Stimulated activated memory B cell treated with anti-CD40 and anti-IgM and Interleukin-4, amounts not matched to agents 10 μg/mL and 1 μg/mL and 100 μg/mL, for 72 hours (primary cell): ENCODE data around the gene INPP5D.
"Not testable (repeated sequence)": the region's sequence is repeated elsewhere in the genome, so short reads cannot be mapped to it uniquely, and the experiment has no call there.

Experiments used
- ATAC-seq: fragments of 150-1000 bp; cut with Tn5 transposase; 2 replicates; pipeline ENCODE4 v1.10.0; 2021
- H3K27ac Mint-ChIP-seq: one replicate; pipeline ENCODE4 v1.8.0; 2022; ENCODE audit warnings: mild to moderate bottlenecking, mixed read lengths
- H3K27me3 Mint-ChIP-seq: one replicate; pipeline ENCODE4 v1.8.0; 2022; ENCODE audit warnings: mixed read lengths
- H3K36me3 Mint-ChIP-seq: one replicate; pipeline ENCODE4 v1.8.0; 2022; ENCODE audit warnings: mixed read lengths
- H3K4me1 Mint-ChIP-seq: one replicate; pipeline ENCODE4 v1.8.0; 2022; ENCODE audit warnings: mixed read lengths
- H3K4me3 Mint-ChIP-seq: one replicate; pipeline ENCODE4 v1.8.0; 2022; ENCODE audit warnings: mild to moderate bottlenecking, moderate library complexity, mixed read lengths
- H3K9me3 Mint-ChIP-seq: one replicate; pipeline ENCODE4 v1.8.0; 2022; ENCODE audit warnings: mixed read lengths

The INPP5D gene

DNA sequence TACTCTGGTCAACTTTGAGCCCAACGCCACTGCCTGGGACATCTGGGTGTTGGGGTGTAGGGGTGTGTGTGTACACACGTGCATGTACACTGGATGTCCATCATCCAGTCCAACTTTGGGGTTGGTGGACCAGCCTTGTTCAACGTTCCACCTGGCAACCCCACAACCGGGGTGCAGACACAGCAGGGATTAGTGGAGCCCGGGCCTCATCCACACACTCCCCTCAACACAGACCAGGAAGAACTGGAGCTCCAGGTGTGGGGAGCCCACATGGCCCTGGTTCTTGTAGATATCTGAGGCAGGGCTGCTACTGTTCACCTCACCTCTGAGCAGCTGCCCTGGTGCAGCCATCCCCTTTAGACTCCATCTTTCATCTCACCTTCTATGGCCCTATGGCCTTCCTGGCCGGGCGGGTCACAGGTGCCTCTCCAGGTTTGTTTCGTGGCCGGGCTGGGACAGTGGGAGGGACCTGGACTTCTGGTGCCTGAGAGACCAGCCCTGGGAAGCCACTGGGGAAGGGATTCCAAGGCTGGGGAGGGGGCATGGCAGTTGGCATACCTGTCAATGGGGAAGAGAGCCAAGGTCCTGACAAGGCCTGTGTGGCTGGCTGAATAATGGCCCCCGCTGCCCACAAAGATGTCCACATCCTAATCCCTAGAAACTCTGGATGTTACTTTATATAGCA lies 20.2 kb upstream of the INPP5D start:
- H3K9me3 Mint-ChIP-seq = no peaks in the 10 kb centered on the region
- ATAC-seq = no peak
- H3K4me3 Mint-ChIP-seq = no peak overlapping the region
- no peaks in the 10 kb centered on the region for H3K36me3 Mint-ChIP-seq
- peak overlapping the region; percentile 8 for H3K27ac Mint-ChIP-seq
- H3K4me1 Mint-ChIP-seq = peaks cover 7% of the 10 kb centered on the region
- H3K27me3 Mint-ChIP-seq = peaks cover 12% of the 10 kb centered on the region

- Mint-ChIP-seq H3K27ac (no peak overlapping the region), H3K36me3 (no peaks in the 10 kb centered on the region), H3K4me1 (peaks cover 7% of the 10 kb centered on the region), H3K27me3 (peaks cover 12% of the 10 kb centered on the region), H3K9me3 (no peaks in the 10 kb centered on the region), H3K4me3 (no peak overlapping the region)
- ATAC-seq = no peak
Measured at GRCh38 chr2:233040571-233040970, 19.6 kb upstream of the INPP5D start.

GRCh38 chr2:233041722-233042323 lies 18.3 kb upstream of the INPP5D start:
- H3K27me3 Mint-ChIP-seq = peaks cover 12% of the 10 kb centered on the region
- H3K9me3 Mint-ChIP-seq = no peaks in the 10 kb centered on the region
- H3K36me3 Mint-ChIP-seq = no peaks in the 10 kb centered on the region
- ATAC-seq = no peak
- no peak overlapping the region for H3K4me3 Mint-ChIP-seq
- H3K27ac Mint-ChIP-seq = no peak overlapping the region
- peaks cover 7% of the 10 kb centered on the region for H3K4me1 Mint-ChIP-seq

DNA sequence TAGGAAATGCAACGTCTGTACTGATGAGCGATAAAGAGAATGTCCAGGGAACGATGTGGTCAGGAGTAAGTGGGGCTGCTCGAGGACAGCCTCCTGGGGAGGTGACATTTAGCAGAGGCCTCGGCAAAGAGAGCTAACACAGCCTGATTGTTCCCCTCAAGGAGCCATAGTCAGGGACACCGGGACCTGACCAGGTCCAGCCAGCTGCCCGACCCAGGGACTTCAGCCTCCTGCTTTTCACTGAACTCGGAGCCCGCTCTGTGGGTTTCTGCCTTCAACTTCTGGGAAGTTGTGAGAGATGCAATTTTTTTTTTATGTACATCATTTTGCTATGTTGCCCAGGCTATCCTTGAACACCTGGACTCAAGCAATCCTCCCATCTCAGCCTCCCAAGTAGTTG lies 17.6 kb upstream of the INPP5D start:
- H3K4me3 Mint-ChIP-seq = no peak overlapping the region
- H3K27me3 Mint-ChIP-seq = peaks cover 12% of the 10 kb centered on the region
- ATAC-seq = no peak
- peaks cover 7% of the 10 kb centered on the region for H3K4me1 Mint-ChIP-seq
- no peaks in the 10 kb centered on the region for H3K9me3 Mint-ChIP-seq
- H3K27ac Mint-ChIP-seq = no peak overlapping the region
- no peaks in the 10 kb centered on the region for H3K36me3 Mint-ChIP-seq

DNA sequence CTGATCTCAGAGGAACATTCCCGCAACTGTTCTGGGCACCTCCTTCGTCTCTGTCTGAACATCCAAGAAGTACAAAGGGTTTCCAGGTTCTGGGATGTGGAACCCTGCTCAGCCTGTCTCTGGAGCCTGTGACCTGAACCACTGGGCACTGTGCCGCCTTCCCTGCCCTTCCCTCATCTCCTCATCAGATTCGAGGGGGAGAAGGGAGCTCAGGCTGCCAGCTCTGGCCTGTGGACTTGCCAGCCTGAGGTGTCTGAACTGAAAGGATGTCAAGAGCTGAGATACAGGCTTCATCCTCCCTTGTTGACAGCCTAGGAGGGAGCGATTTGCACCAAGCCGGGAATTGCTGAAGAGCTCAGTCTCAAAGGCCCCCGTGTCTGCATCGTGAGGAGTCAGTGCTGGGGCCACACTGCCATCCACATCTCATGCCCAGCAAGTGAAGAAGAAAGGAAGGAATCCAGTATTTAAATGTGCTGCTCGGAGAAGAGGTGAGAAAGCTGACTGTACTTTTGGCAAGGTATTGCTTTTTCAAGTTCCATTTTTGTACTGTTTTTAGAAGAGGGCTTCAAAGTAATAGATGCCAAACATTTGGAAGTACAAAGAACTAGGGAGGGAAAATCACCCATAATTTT lies 15.1 kb upstream of the INPP5D start:
- no peak overlapping the region for H3K4me3 Mint-ChIP-seq
- peaks cover 8% of the 10 kb centered on the region for H3K27me3 Mint-ChIP-seq
- H3K9me3 Mint-ChIP-seq = no peaks in the 10 kb centered on the region
- H3K36me3 Mint-ChIP-seq = no peaks in the 10 kb centered on the region
- no peak for ATAC-seq
- peaks cover 19% of the 10 kb centered on the region for H3K4me1 Mint-ChIP-seq
- no peak overlapping the region for H3K27ac Mint-ChIP-seq

DNA sequence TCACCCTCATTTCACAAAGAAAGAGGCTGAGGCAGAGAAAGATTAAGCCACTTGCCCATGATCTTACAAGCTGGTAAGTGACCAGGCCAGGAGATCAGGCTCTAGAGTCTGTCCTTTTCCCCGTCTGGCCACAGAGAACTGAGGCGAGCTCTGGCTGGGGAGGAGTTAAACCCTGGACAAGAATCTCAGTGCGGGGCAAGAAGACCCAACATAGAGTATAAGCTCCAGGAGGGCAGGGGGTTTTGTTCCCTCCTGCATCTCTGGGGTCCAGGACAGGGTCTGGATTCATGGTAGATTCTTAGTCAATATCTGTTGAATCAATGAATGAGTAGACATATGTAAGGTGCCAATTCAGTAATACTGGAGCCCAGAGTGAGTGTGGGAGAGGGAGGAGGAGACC lies 12.9 kb upstream of the INPP5D start:
- no peak for ATAC-seq
- Mint-ChIP-seq H3K4me3 (no peak overlapping the region), H3K27me3 (no peaks in the 10 kb centered on the region), H3K27ac (no peak overlapping the region), H3K36me3 (no peaks in the 10 kb centered on the region), H3K4me1 (peaks cover 14% of the 10 kb centered on the region), H3K9me3 (no peaks in the 10 kb centered on the region)

- peak overlapping the region; percentile 2 for H3K27ac Mint-ChIP-seq
- H3K36me3 Mint-ChIP-seq = no peaks in the 10 kb centered on the region
- no peaks in the 10 kb centered on the region for H3K27me3 Mint-ChIP-seq
- peaks cover 13% of the 10 kb centered on the region for H3K4me1 Mint-ChIP-seq
- no peak for ATAC-seq
- no peaks in the 10 kb centered on the region for H3K9me3 Mint-ChIP-seq
- no peak overlapping the region for H3K4me3 Mint-ChIP-seq
Measured at GRCh38 chr2:233047667-233048066, 12.5 kb upstream of the INPP5D start.

DNA sequence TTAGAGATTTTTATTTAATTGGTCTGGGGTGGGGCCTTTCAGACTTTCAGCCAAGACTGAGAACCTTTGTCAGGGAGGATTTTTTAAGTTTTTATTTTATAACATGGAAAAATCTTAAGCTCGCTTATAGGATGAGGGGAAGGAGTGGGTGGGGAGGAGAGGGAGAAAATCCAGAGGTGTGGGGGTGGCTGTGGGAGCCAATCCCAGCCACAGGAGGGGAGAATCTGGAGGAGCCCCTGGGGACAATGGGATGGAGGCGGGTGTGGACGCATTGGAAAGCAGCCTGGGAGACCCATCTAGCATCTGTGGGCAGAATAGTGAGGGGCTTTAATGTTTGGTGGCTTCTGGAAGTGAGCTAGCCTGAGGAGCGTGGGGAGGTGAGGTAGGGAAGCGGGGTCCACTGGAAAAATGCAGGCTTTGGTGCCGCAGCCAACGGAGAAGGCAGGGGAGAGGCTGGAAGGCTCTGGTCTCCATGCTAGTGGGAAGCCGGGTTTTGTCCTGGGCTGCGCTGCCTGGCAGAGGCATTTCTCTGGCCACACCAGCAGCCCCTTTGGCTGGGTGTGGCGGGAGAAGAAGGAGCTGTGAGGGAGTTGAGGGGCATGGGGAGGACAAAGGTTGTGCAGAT lies 11.5 kb upstream of the INPP5D start:
- peaks cover 14% of the 10 kb centered on the region for H3K4me1 Mint-ChIP-seq
- no peak overlapping the region for H3K4me3 Mint-ChIP-seq
- no peaks in the 10 kb centered on the region for H3K36me3 Mint-ChIP-seq
- no peaks in the 10 kb centered on the region for H3K9me3 Mint-ChIP-seq
- peak overlapping the region; percentile 27 for H3K27ac Mint-ChIP-seq
- H3K27me3 Mint-ChIP-seq = no peaks in the 10 kb centered on the region
- ATAC-seq = no peak

DNA sequence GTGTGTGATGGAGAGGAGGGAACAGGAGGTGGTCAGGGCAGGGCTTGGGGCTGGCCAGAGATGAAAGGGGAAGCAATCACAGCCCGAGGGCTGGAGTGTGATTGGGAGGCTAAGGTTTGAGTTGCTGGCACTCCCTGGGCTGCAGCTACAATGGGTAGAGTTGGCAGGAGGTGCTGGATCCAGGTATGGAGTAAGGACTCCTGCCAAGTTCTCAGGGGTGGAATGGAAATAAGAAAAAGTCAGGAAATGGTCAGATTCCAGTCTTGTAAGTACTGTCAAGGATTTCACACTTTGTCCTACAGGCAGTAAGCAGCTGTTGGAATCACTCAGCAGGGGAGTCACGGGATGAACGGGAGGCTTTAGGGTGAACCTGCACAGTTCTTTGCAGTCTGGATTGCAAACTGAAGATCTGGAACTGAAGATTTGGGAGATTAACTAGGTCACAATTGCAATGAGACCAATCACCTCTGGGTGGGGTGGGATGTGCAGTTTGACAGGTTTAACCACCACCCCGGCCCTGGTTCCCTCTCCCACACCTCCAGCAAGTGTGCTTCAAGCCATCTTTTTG lies 10.9 kb upstream of the INPP5D start:
- H3K36me3 Mint-ChIP-seq = no peaks in the 10 kb centered on the region
- H3K4me1 Mint-ChIP-seq = peaks cover 20% of the 10 kb centered on the region
- no peaks in the 10 kb centered on the region for H3K9me3 Mint-ChIP-seq
- H3K4me3 Mint-ChIP-seq = no peak overlapping the region
- H3K27ac Mint-ChIP-seq = peak overlapping the region; percentile 27
- ATAC-seq = no peak
- no peaks in the 10 kb centered on the region for H3K27me3 Mint-ChIP-seq

DNA sequence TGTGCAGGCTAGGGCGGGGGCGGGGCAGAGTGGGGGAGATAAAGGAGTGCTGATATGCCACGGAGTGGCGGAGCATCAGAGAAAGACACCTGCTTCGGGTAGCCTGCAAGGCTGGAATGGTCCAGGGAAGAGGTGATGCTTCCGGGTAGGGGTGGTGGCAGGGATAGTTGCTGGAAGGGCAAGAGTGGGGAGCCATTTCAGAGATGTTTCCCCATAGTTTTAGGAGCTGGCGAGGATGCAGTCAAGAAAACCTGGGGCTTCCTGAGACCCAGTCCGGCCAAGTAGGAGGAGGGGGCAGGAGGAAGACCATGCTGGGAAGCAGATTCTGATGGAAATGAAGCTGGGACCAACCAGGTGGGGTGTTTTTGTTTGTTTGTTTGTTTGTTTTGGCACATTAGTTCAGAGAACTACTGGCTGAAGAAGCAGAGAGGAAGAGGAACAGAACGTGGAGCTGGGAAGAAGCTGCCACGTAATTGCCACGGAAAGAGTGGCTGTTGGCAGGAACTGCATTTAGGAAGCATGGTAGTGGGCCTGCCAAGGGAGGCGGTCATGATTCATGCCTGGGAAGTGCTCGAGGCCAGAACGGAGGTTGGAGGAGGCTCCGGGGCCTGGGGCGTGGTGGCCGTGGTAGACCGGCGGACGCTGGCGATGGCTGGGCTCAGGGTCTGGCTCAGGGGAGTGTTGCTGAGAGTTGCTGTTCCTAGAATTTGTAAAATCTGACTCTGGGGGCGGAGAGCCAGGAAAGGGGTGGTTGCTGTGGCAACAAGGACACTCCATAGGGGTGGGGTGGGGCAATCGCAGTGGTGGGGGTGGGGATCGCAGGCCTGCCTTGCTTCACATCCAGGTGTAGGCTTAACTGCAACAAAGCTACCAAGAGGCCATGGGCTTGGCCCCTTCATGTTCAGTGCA lies 8.6 kb upstream of the INPP5D start:
- Mint-ChIP-seq H3K9me3 (no peaks in the 10 kb centered on the region), H3K36me3 (no peaks in the 10 kb centered on the region), H3K4me3 (no peak overlapping the region), H3K27ac (no peak overlapping the region), H3K4me1 (peaks cover 24% of the 10 kb centered on the region), H3K27me3 (no peaks in the 10 kb centered on the region)
- no peak for ATAC-seq

GRCh38 chr2:233052517-233052916 lies 7.6 kb upstream of the INPP5D start:
- not testable (repeated sequence) for ATAC-seq, H3K9me3 Mint-ChIP-seq, H3K36me3 Mint-ChIP-seq, H3K27ac Mint-ChIP-seq, H3K4me3 Mint-ChIP-seq, H3K27me3 Mint-ChIP-seq
- peaks cover 31% of the 10 kb centered on the region for H3K4me1 Mint-ChIP-seq

DNA sequence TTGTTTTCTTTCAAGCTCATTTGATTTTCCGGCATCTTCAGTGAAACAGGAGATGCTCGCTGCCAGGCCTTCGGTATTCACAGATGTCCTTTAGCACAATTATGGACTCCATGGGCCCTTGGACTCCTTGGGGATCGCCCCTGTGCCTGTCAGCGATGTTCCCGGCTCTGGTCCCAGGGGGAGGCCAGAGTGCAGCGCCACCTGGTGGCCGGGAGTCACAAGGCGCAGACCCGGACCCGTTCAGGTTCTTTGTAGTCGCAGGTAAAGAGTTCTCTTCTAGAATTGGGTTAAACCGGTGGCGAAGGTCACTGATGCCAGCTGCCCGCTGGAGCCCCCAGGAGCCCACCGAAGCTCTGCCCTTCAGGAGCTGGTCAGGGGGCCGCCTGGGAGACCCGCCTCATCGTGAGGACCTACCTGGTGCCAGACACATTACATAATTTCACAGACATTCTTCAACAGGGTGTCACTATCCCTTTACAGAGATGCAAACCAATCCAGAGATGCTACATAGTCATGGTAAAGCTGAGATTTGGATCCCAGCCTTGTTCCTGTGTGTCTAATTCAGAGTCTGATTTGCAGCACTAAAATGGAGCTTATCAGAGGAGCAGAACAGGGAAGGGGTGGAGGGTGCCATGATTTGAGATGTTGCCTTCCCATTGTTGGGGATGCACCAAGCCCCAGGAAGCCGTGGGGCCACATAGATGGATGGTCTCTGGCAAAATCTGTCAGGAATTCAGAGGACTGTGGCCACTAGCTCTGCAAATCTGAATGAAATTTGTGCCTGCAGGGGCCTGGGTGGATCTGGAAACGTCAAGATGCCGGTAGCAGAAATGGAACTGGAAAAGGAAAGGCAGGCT lies 6.0 kb upstream of the INPP5D start:
- peak; percentile 79 for ATAC-seq
- H3K27ac Mint-ChIP-seq = peak overlapping the region; percentile 72
- H3K27me3 Mint-ChIP-seq = no peaks in the 10 kb centered on the region
- H3K36me3 Mint-ChIP-seq = no peaks in the 10 kb centered on the region
- H3K4me3 Mint-ChIP-seq = no peak overlapping the region
- no peaks in the 10 kb centered on the region for H3K9me3 Mint-ChIP-seq
- H3K4me1 Mint-ChIP-seq = peaks cover 37% of the 10 kb centered on the region

GRCh38 chr2:233055362-233055761 lies 4.8 kb upstream of the INPP5D start:
- H3K36me3 Mint-ChIP-seq = no peaks in the 10 kb centered on the region
- peaks cover 37% of the 10 kb centered on the region for H3K4me1 Mint-ChIP-seq
- no peak overlapping the region for H3K4me3 Mint-ChIP-seq
- H3K27me3 Mint-ChIP-seq = no peaks in the 10 kb centered on the region
- no peaks in the 10 kb centered on the region for H3K9me3 Mint-ChIP-seq
- no peak for ATAC-seq
- H3K27ac Mint-ChIP-seq = no peak overlapping the region
